Stimulated activated naive CD8-positive, alpha-beta T cell treated with anti-CD3 and anti-CD28 coated beads, Interleukin-15, amount 100 ng/mL, for 72 hours (primary cell): ENCODE results near the gene DCTN3.
A peak's percentile ranks its signal among the peaks of the same experiment; 100 is the strongest.
"Not testable (repeated sequence)": the region's sequence is repeated elsewhere in the genome, so short reads cannot be mapped to it uniquely, and the experiment has no call there.

ENCODE experiments used
- ATAC-seq: fragments of 150-1000 bp; cut with Tn5 transposase; 2 replicates; pipeline ENCODE4 v1.10.0; 2021; ENCODE audit warnings: mild to moderate bottlenecking, moderate library complexity
- DNase-seq, 2 donors: peaks; one replicate each; pipeline ENCODE4 v3.0.0; 2021 to 2022
- H3K27ac Mint-ChIP-seq, 2 donors: one replicate each; pipeline ENCODE4 v1.8.0; 2022; ENCODE audit warnings: mild to moderate bottlenecking in 2 of 2, mixed read lengths in 2 of 2, moderate library complexity in 2 of 2
- H3K27me3 Mint-ChIP-seq: one replicate; pipeline ENCODE4 v1.8.0; 2022; ENCODE audit warnings: mixed read lengths
- H3K4me1 Mint-ChIP-seq: one replicate; pipeline ENCODE4 v1.8.0; 2022; ENCODE audit warnings: mild to moderate bottlenecking, mixed read lengths
- H3K4me3 Mint-ChIP-seq, 2 donors: one replicate each; pipeline ENCODE4 v1.8.0; 2022; ENCODE audit warnings: mild to moderate bottlenecking in 2 of 2, mixed read lengths in 2 of 2, moderate library complexity in 1 of 2
- H3K9me3 Mint-ChIP-seq, 2 donors: one replicate each; pipeline ENCODE4 v1.8.0; 2022; ENCODE audit warnings: mixed read lengths in 2 of 2

The DCTN3 gene

DNA sequence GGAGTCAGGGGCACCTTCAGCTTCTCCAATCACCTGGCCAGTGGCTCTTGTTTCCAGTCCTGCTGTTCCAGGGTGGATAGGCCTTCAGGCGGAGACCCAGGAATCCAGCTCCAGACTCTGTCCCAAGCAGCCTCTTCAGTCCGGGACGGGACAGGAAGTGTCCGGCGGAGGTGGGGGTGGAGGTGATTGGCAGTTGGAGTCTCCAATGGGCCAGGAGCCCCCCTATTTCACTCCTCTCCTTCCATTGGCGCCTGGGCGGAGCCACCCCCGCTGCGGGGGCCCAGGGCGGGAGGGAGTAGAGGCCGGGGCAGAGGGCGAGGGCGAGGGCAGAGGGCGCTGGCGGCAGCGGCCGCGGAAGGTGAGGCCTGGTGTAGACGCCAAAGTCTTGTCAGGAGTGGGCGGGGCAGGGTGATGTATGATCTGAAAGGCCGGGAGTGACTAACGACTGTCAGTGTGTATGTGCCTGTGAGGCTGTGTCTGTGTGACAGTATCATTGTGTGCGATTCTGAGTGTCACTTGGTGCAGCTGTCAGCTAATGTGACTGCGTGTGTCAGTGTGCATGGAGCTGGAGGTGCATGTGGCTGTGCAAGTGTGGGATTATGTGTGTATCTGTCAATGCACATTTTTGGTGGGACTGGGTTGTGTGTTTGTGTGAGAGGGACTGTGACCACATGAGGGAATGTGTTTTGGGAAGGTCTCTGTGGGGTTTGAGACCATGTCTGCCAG, 31.7 kb upstream of the DCTN3 start, which contains the start of gene IL11RA:
Gene IL11RA (plus strand): TSS at position 310 of the 726 bp plus-strand sequence. CDS start 3,033 bp downstream, outside the sequence.
- no peaks in the 10 kb centered on the region for H3K9me3 Mint-ChIP-seq
- DNase-seq (peak in 1 of 2 donors; percentile 46), ATAC-seq (peak; percentile 73)
- H3K27me3 Mint-ChIP-seq: no peaks in the 10 kb centered on the region
- H3K4me3 Mint-ChIP-seq: peak within 1 kb of the TSS in 1 of 2 donors; percentile 2
- peaks cover 47% of the 10 kb centered on the region for H3K4me1 Mint-ChIP-seq
- H3K27ac Mint-ChIP-seq: peak within 1 kb of the TSS in 1 of 2 donors; percentile 42

DNA sequence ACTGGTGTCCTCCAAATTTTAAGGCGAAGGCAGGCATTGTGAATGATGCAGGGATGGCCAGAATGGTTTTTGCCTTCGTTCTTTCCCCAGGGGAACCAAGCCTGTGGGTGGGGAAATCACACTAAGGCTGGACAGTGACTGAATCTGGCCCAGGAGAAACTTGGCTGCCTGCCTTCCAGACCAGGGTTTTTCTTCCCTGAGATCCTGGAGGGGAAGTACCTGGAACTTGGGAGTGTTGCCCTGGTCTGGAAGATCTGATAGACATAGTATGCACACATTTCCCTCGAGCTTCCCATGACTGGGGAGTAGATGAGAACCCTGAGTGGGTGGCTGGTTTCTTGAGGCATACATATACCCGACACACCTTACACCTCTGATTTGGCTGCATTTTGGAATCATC, 31.0 kb upstream of the DCTN3 start:
- DNase-seq: no peak
- no peaks in the 10 kb centered on the region for H3K9me3 Mint-ChIP-seq
- no peak overlapping the region for H3K4me3 Mint-ChIP-seq
- no peak overlapping the region for H3K27ac Mint-ChIP-seq
- no peak for ATAC-seq
- peaks cover 48% of the 10 kb centered on the region for H3K4me1 Mint-ChIP-seq
- no peaks in the 10 kb centered on the region for H3K27me3 Mint-ChIP-seq

DNA sequence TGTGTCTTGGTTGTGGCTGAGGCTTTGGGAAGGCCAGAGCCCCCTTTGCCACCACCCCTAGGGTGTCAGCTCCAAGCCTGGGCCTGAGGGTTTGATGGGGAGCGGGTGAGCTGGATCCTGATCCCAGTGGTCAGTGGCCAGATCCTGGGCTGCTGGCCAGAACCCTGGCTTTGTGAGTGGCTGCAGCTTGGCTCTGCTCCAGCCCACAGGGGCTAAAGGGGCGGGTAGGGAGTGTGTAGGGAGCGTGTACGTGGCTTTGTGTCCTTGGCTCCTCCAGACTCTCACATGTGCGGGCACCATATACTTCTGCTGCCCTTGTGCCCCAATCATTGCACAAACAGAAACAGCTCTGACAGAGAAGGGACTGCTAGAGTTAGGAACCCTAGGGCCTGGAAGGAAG, 30.5 kb upstream of the DCTN3 start:
- no peak for ATAC-seq
- Mint-ChIP-seq H3K4me1 (peaks cover 52% of the 10 kb centered on the region), H3K27ac (no peak overlapping the region), H3K27me3 (no peaks in the 10 kb centered on the region), H3K4me3 (no peak overlapping the region), H3K9me3 (no peaks in the 10 kb centered on the region)
- no peak for DNase-seq

DNA sequence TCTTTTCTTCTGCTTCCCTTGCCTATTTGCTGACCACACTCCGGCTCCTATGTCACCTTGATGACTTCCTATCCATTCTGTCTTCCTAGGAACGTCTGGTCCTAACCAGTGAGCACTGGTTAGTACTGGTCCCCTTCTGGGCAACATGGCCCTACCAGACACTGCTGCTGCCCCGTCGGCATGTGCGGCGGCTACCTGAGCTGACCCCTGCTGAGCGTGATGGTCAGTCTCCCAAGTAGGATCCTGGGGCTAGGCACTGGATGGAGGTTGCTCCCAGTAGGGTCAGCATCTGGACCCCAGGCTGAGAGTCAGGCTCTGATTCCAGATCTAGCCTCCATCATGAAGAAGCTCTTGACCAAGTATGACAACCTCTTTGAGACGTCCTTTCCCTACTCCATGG, 28.4 kb upstream of the DCTN3 start:
- Mint-ChIP-seq H3K4me3 (peak overlapping the region in 1 of 2 donors; percentile 29), H3K27me3 (no peaks in the 10 kb centered on the region), H3K9me3 (no peaks in the 10 kb centered on the region), H3K4me1 (peaks cover 52% of the 10 kb centered on the region), H3K27ac (no peak overlapping the region)
- ATAC-seq (no peak), DNase-seq (no peak)

DNA sequence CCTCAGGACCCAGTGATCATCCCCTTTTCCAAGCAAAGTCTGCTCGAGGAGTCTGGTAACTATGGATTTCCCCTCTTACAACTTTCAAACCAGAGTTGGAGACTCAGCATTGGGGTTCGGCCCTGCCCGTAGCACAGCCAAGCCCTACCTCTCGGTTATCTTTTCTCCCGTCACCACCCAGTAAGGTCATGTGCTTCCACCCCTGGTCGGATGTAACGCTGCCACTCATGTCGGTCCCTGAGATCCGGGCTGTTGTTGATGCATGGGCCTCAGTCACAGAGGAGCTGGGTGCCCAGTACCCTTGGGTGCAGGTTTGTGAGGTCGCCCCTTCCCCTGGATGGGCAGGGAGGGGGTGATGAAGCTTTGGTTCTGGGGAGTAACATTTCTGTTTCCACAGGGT, 27.4 kb upstream of the DCTN3 start:
- H3K27me3 Mint-ChIP-seq: no peaks in the 10 kb centered on the region
- DNase-seq: no peak

DNA sequence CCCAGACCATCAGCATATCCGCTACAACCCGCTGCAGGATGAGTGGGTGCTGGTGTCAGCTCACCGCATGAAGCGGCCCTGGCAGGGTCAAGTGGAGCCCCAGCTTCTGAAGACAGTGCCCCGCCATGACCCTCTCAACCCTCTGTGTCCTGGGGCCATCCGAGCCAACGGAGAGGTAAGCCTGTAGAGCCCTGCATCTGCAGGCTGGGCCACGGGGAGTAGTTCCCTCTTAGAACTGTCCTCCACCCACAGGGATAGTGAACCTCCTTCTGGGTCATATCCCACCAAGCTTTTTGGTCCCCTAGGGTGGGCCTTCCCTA, 26.7 kb upstream of the DCTN3 start:
- Mint-ChIP-seq H3K4me1 (peaks cover 39% of the 10 kb centered on the region), H3K9me3 (no peaks in the 10 kb centered on the region), H3K27ac (peak overlapping the region; percentile 71 to 90), H3K27me3 (no peaks in the 10 kb centered on the region), H3K4me3 (peak overlapping the region; percentile 94)
- no peak for DNase-seq
- no peak for ATAC-seq

More for the DNA sequence above, 27.4 kb upstream of the DCTN3 start:
- Mint-ChIP-seq H3K27ac (peak overlapping the region; percentile 71 to 90), H3K9me3 (no peaks in the 10 kb centered on the region), H3K4me3 (peak overlapping the region; percentile 94), H3K4me1 (peaks cover 45% of the 10 kb centered on the region)
- ATAC-seq: no peak

DNA sequence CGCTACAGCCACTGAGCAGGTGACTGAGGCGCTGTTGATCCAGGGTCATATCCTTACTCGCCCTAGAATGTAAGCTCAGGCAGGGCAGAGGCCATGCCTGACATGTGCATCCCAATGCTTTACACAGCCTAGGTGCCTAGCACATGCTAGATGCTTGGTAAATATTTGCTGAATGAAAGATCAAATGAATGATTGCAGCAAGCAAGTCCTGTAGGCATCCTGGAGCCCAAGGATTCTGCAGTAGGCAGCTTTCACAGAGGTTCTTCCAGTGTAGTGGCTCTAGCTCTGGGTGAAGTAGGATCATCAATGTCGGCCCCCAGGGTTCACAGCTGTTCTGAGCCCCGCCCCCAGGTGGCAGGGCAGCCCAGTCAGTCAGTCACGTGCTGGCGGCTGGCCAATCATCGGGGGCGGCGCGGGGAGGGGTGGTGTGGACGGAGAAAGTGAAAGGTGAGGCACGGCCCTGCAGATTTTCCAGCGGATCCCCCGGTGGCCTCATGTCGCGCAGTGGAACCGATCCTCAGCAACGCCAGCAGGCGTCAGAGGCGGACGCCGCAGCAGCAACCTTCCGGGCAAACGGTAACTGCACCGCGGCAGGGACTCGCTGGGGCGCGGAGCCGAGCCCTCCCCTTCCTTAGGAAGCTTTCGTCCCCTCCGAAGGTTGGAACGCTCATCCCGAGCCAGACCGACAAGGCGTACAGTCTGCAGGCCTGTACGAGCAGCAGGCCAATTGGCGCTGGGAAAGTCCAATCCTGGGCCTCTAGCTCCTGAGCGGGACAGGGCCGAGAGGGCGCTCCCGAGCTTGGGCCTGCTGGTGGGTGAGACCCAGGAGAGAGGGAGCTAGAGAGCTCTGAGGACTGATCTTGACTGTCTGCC, 26.2 kb upstream of the DCTN3 start, which contains the start of gene GALT:
Gene GALT (plus strand): TSS at position 465 of the 873 bp plus-strand sequence. CDS start 30 bp downstream, at position 495.
- DNase-seq (peak; percentile 94 to 97), ATAC-seq (peak; percentile 88)
- Mint-ChIP-seq H3K4me1 (peaks cover 38% of the 10 kb centered on the region), H3K4me3 (peak within 1 kb of the TSS; percentile 94), H3K27ac (peak within 1 kb of the TSS; percentile 71 to 90), H3K9me3 (no peaks in the 10 kb centered on the region), H3K27me3 (no peaks in the 10 kb centered on the region)

DNA sequence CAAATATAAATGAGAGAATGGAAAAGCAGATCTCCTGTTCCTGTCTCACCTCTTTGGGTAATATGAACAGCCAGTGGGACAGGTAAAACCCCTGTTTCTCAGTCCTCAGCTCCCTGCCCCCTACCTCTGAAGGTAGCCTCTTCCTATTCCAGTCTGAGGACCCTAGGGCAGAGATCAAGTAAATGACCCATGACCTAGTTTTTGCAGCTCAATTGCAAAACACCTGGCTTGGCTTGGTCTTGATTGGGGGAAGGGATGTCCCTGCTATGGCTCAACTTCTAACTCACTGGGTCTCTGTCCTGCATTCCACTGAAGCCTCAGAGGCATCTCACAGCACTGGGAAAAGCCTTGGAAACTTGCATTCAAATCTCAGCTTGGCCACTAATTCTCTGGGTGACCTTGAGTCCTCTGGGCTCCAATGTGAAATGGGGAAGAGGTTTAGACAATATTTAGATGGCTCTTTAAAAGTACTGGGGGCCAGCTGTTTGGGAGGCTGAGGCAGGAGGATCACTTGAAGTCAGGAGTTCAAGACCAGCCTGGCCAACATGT, 24.5 kb upstream of the DCTN3 start:
- no peak for ATAC-seq
- no peak for DNase-seq
- no peaks in the 10 kb centered on the region for H3K27me3 Mint-ChIP-seq
- no peak overlapping the region for H3K27ac Mint-ChIP-seq
- H3K9me3 Mint-ChIP-seq: no peaks in the 10 kb centered on the region
- H3K4me3 Mint-ChIP-seq: no peak overlapping the region
- H3K4me1 Mint-ChIP-seq: peaks cover 32% of the 10 kb centered on the region

DNA sequence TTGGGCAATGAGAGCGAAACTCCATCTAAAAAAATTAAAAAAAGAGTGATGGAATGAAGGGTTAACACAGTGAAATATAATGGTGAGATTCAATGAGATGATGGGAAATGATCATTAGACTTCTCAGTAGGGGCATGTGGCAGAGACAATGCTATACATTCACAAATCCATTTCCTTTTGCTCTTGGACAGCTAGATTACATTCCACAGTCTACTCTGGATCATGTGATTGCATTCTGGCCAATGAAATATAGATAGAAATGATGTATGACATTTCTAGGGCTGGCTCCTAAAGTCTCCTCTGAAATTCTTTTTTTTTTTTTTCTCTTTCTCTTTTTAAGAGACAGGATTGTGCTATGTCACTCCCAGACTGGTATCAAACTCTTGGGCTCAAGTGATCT, 22.4 kb upstream of the DCTN3 start:
- H3K27ac Mint-ChIP-seq: no peak overlapping the region
- no peaks in the 10 kb centered on the region for H3K9me3 Mint-ChIP-seq
- no peak overlapping the region for H3K4me3 Mint-ChIP-seq
- no peak for DNase-seq
- peaks cover 24% of the 10 kb centered on the region for H3K4me1 Mint-ChIP-seq
- no peak for ATAC-seq
- no peaks in the 10 kb centered on the region for H3K27me3 Mint-ChIP-seq

DNA sequence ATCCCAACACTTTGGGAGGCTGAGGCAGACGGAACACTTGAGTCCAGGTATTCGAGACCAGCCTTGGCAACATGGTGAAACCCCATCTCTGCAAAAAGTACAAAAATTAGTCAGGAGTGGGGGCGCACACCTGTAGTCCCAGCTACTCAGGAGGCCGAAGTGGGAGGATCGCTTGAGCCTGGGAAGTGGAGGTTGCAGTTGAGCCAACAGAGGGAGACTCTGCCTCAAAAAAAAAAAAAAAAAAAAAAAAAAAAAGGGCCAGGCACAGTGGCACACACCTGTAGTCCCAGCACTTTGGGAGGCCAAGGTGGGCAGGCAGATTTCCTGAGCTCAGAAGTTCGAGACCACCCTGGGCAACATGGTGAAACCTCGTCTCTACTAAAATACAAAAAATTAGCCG, 19.0 kb upstream of the DCTN3 start:
- not testable (repeated sequence) for ATAC-seq, H3K27ac Mint-ChIP-seq, H3K27me3 Mint-ChIP-seq, H3K4me3 Mint-ChIP-seq, DNase-seq, H3K9me3 Mint-ChIP-seq
- peaks cover 38% of the 10 kb centered on the region for H3K4me1 Mint-ChIP-seq

DNA sequence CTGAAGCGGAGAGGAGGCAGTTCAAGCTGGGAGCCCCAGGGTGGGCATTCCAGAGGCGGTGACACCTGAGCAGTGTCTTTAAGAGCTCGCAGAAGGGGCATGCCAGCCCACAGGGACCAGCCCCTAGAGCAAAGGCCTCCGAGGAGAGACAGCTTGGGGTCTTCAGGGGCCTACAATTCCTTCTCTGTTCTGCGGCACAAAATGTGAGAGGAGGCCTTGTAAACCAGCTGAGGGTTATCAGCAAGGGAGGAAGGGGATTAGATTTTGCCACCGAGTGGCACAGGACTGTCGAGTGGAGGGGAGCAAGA, 17.8 kb upstream of the DCTN3 start:
- H3K4me1 Mint-ChIP-seq: peaks cover 47% of the 10 kb centered on the region

DNA sequence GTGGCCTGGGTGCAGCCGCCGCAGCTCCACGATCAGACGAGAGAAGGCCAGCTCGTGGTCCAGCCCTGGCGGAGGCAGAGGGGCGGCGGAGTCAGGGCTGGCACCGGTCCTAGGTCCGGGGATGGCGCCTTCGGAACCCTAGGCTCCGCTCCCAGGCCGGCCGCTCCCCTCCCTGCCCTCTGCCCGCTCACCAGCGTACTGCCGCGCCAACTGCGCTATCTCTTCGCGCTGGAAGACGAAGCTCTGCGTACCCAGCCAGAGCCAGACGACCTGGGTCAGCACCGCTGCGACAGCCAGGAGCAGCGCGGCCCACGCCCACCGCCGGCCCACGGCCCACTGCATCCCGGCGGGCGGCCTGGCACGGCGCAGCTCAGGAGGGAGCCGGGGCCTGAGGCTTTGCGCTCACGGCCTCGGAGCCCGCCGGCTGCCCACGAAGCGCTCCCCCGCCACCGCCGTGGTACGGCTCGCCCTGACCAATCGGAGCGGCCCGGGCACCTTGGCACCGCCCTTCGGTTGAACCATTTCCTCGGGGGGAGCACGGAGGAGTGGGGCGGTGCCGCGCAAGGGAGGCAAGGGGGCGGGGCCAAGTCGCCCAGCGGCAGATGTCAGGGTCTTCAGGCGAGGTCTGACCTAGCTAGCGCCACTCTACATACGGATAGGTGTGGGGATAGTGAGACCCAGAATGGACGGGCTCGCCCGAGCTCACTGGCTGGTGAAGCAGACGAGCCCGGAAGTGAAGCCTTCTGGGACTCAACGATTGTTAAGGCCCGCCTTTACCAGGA, 17.3 kb upstream of the DCTN3 start, which contains the start of gene SIGMAR1:
Gene SIGMAR1 (minus strand): TSS at position 432 of the 782 bp plus-strand sequence. CDS start 90 bp downstream, at position 342.
- peak; percentile 96 for DNase-seq
- H3K27ac Mint-ChIP-seq: peak within 1 kb of the TSS; percentile 91 to 97

More for the DNA sequence above, 17.8 kb upstream of the DCTN3 start:
- no peaks in the 10 kb centered on the region for H3K27me3 Mint-ChIP-seq
- DNase-seq (peak in 1 of 2 donors; percentile 21), ATAC-seq (no peak)
- H3K4me3 Mint-ChIP-seq: peak overlapping the region; percentile 92
- no peaks in the 10 kb centered on the region for H3K9me3 Mint-ChIP-seq
- peak overlapping the region; percentile 85 to 97 for H3K27ac Mint-ChIP-seq

DNA sequence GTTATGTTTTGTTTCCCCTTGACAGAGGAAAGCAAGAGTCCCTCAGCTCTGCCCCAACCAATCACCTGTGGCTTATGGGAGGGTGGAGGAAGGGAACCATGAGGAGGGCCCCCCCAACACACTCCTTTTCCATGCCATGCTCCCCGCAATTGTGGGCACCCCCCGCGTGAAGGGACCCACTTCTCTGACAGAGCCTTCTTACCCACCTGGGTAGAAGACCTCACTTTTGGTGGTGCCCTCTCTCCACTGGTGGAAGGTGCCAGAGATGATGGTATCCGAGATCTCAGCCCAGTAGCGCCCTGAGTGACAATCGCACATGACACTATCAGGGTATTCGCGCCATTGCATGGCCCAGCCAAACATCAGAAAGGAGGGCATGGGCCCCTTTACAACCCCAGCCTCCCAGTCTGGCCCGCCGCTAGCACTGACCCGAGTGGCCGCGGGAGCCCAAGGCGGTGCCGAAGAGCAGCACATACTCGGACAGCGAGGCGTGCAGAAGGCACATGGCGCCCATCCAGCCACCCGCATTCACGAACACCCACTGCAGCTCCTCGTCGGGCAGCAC, 16.6 kb upstream of the DCTN3 start:
- no peak for DNase-seq
- Mint-ChIP-seq H3K9me3 (no peaks in the 10 kb centered on the region), H3K4me1 (peaks cover 47% of the 10 kb centered on the region), H3K27ac (peak overlapping the region; percentile 91 to 97), H3K27me3 (no peaks in the 10 kb centered on the region), H3K4me3 (peak overlapping the region; percentile 92)
- peak; percentile 3 for ATAC-seq

More for the DNA sequence above, 17.3 kb upstream of the DCTN3 start, which contains the start of gene SIGMAR1:
- peaks cover 47% of the 10 kb centered on the region for H3K4me1 Mint-ChIP-seq
- no peaks in the 10 kb centered on the region for H3K27me3 Mint-ChIP-seq
- no peaks in the 10 kb centered on the region for H3K9me3 Mint-ChIP-seq
- H3K4me3 Mint-ChIP-seq: peak within 1 kb of the TSS; percentile 92
- ATAC-seq: peak; percentile 92

DNA sequence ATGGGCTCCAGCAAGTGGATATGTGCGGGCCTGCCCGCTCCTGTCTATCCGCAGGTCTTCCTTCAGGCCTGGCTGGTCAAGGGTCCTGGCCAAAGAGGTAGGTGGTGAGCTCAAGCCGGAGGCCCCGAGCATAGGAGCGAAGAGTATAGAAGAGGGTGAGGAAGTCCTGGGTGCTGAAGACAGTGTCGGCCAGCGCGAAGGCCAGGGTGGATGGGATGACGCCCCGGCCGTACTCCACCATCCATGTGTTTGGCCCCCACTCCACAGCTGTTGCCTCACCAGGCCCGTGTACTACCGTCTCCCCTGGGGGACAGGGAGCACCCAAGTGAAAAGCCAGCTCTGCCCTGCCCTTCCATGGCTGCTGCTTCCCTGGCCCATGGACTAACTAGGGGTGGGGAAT, 15.3 kb upstream of the DCTN3 start:
- no peaks in the 10 kb centered on the region for H3K9me3 Mint-ChIP-seq
- DNase-seq (no peak), ATAC-seq (no peak)
- H3K4me3 Mint-ChIP-seq: peak overlapping the region; percentile 74 to 92
- H3K27me3 Mint-ChIP-seq: peaks cover 4% of the 10 kb centered on the region
- no peak overlapping the region for H3K27ac Mint-ChIP-seq
- H3K4me1 Mint-ChIP-seq: peaks cover 47% of the 10 kb centered on the region
